SU-DHL-6 (cell line): ENCODE measurements around the gene METTL24.

Experiments used
- H2AFZ ChIP-seq: fragments of 200-600 bp; sonication (generic); 2 replicates; pipeline ENCODE4 v1.6.1; 2014; ENCODE audit warnings: low read depth, mild to moderate bottlenecking, moderate library complexity, mixed read lengths, antibody characterized with exemption, low read length; ENCODE audit not compliant: severe bottlenecking
- H3F3A ChIP-seq: fragments of 200-600 bp; shearing (Covaris generic); 2 replicates; pipeline ENCODE4 v1.6.0; 2016; ENCODE audit warnings: antibody characterized with exemption, mild to moderate bottlenecking; ENCODE audit not compliant: insufficient read depth
- H3K27ac ChIP-seq: fragments of 200-600 bp; sonication (generic); 2 replicates; pipeline ENCODE4 v1.5.1; 2016; ENCODE audit warnings: low read depth, mild to moderate bottlenecking, low read length, moderate library complexity, mixed read lengths
- H3K27me3 ChIP-seq: fragments of 200-600 bp; sonication (generic), shearing (Covaris generic); 2 replicates; pipeline ENCODE4 v1.6.0; 2014; ENCODE audit warnings: mild to moderate bottlenecking, low read length
- H3K36me3 ChIP-seq: fragments of 200-600 bp; sonication (generic); 2 replicates; pipeline ENCODE4 v1.6.1; 2014; ENCODE audit warnings: mild to moderate bottlenecking, low read length, mixed read lengths
- H3K4me2 ChIP-seq: fragments of 300-600, 200-600 bp; shearing (Covaris generic), sonication (generic); 2 replicates; pipeline ENCODE4 v1.6.0; 2014; ENCODE audit warnings: low read length, low read depth, mild to moderate bottlenecking; ENCODE audit not compliant: poor library complexity, severe bottlenecking
- H3K4me3 ChIP-seq: fragments of 200-600 bp; sonication (generic); 2 replicates; pipeline ENCODE4 v1.5.1; 2014; ENCODE audit warnings: antibody characterized with exemption, low read length, mild to moderate bottlenecking, mixed read lengths; ENCODE audit not compliant: insufficient read depth, poor library complexity, severe bottlenecking
- H3K79me2 ChIP-seq: fragments of 200-600 bp; sonication (generic); 2 replicates; pipeline ENCODE4 v1.6.1; 2014; ENCODE audit warnings: mild to moderate bottlenecking, low read length, moderate library complexity; ENCODE audit not compliant: insufficient read depth
- H3K9ac ChIP-seq: fragments of 200-600 bp; sonication (generic); 2 replicates; pipeline ENCODE4 v1.7.0; 2014; ENCODE audit warnings: mild to moderate bottlenecking, low read length
- H3K9me2 ChIP-seq: fragments of 200-600 bp; sonication (generic); replicated peaks from 2 replicates; pipeline ENCODE4 v1.6.1; 2014; ENCODE audit warnings: low read length; ENCODE audit not compliant: insufficient read depth
- H3K9me3 ChIP-seq: fragments of 200-600 bp; sonication (generic); 2 replicates; pipeline ENCODE4 v1.6.1; 2014; ENCODE audit warnings: low read length, mixed read lengths; ENCODE audit not compliant: insufficient read depth
- H4K20me1 ChIP-seq: fragments of 200-600 bp; sonication (generic); 2 replicates; pipeline ENCODE4 v1.6.1; 2014; ENCODE audit warnings: low read depth, mild to moderate bottlenecking, antibody characterized with exemption, low read length, moderate library complexity, mixed read lengths
- CTCF ChIP-seq: fragments of 200-600 bp; sonication (generic); IDR thresholded peaks from one replicate; pipeline ENCODE4 v1.5.1; 2017; ENCODE audit warnings: antibody characterized with exemption, mild to moderate bottlenecking, low read length, moderate library complexity; ENCODE audit not compliant: insufficient read depth, poor library complexity, severe bottlenecking
- EZH2phosphoT487 ChIP-seq: fragments of 200-600 bp; sonication (generic), shearing (Covaris generic); conservative IDR thresholded peaks from 2 replicates; pipeline ENCODE4 v1.6.1; 2018; ENCODE audit warnings: mild to moderate bottlenecking, antibody characterized with exemption, low read length, moderate library complexity, mixed read lengths

Gene METTL24

GRCh38 chr6:110221738-110222137, 136.4 kb downstream of the METTL24 start:
- Histone ChIP-seq H3K9me2 (no peaks in the 10 kb centered on the region), H3K27me3 (no peaks in the 10 kb centered on the region), H3K9ac (no peak overlapping the region), H3K79me2 (no peaks in the 10 kb centered on the region), H2AFZ (no peak overlapping the region), H3K4me2 (no peak overlapping the region), H3K27ac (no peak overlapping the region), H3K9me3 (no peaks in the 10 kb centered on the region), H4K20me1 (no peaks in the 10 kb centered on the region), H3K4me3 (no peak overlapping the region), H3F3A (no peaks in the 10 kb centered on the region), H3K36me3 (peaks cover 33% of the 10 kb centered on the region; the same call in 1 of the 2 replicates)
- TF ChIP-seq CTCF (no peak), EZH2phosphoT487 (no peak)

GRCh38 chr6:110217266-110217665, 140.9 kb downstream of the METTL24 start:
- Histone ChIP-seq H3K27ac (no peak overlapping the region), H3F3A (no peaks in the 10 kb centered on the region; the same call in 1 of the 2 replicates), H4K20me1 (no peaks in the 10 kb centered on the region), H3K27me3 (no peaks in the 10 kb centered on the region), H3K79me2 (no peaks in the 10 kb centered on the region), H2AFZ (no peak overlapping the region), H3K4me3 (no peak overlapping the region), H3K4me2 (no peak overlapping the region), H3K9ac (no peak overlapping the region), H3K36me3 (peaks cover 42% of the 10 kb centered on the region), H3K9me2 (no peaks in the 10 kb centered on the region), H3K9me3 (no peaks in the 10 kb centered on the region)
- TF ChIP-seq CTCF = no peak
- TF ChIP-seq EZH2phosphoT487 = no peak

GRCh38 chr6:110216140-110216539, 142.0 kb downstream of the METTL24 start:
- Histone ChIP-seq H3K27me3 (no peaks in the 10 kb centered on the region), H3K9ac (no peak overlapping the region), H2AFZ (no peak overlapping the region), H3F3A (no peaks in the 10 kb centered on the region; the same call in 1 of the 2 replicates), H3K4me3 (no peak overlapping the region), H4K20me1 (no peaks in the 10 kb centered on the region), H3K27ac (no peak overlapping the region), H3K9me3 (no peaks in the 10 kb centered on the region), H3K79me2 (no peaks in the 10 kb centered on the region), H3K36me3 (peaks cover 49% of the 10 kb centered on the region), H3K9me2 (no peaks in the 10 kb centered on the region), H3K4me2 (no peak overlapping the region)
- TF ChIP-seq CTCF = no peak
- no peak for TF ChIP-seq EZH2phosphoT487

GRCh38 chr6:110214338-110214737, 143.8 kb downstream of the METTL24 start:
- H2AFZ ChIP-seq = no peak overlapping the region
- H3K9ac ChIP-seq = no peak overlapping the region
- no peak overlapping the region for H3K4me3 ChIP-seq
- peaks cover 43% of the 10 kb centered on the region for H3K36me3 ChIP-seq
- H3K9me3 ChIP-seq = no peaks in the 10 kb centered on the region
- TF ChIP-seq EZH2phosphoT487 = no peak
- TF ChIP-seq CTCF = no peak
- no peaks in the 10 kb centered on the region; the same call in 1 of the 2 replicates for H3F3A ChIP-seq
- H3K9me2 ChIP-seq = no peaks in the 10 kb centered on the region
- no peaks in the 10 kb centered on the region for H4K20me1 ChIP-seq
- H3K4me2 ChIP-seq = no peak overlapping the region
- H3K27me3 ChIP-seq = no peaks in the 10 kb centered on the region
- no peaks in the 10 kb centered on the region for H3K79me2 ChIP-seq
- no peak overlapping the region for H3K27ac ChIP-seq
